NB4 (cell line): ENCODE results near the gene MTR.

Experiments used
- MYC ChIP-seq: IDR thresholded peaks from 2 replicates; pipeline ENCODE4 v1.6.1; 2011; ENCODE audit warnings: low read depth, low read length
- POLR2A ChIP-seq: IDR thresholded peaks from 2 replicates; pipeline ENCODE4 v1.6.1; 2011; ENCODE audit warnings: mild to moderate bottlenecking; ENCODE audit not compliant: insufficient read length; ENCODE audit errors: extremely low read depth

DNA sequence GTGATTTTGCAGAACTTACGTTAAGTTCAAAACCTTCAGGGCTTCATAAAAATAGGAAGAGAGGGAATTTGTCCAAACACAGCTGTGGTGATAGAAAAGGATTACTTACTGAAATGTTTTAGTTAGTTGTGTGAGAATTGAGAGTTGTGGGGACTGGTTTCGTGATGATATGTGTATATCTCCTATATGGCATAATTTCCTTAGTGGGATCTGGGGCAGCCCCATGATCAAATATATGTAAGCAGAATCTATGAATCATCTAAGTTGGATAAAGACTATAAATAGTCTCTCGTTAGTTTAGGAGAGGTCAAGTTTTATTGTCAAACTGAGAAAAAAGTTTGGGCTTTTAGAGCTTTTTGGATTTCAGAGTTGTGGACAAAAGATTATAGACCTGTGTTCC lies 14.9 kb downstream of the MTR start:
- TF ChIP-seq POLR2A (no peak), MYC (no peak)
